Measurements from ENCODE around the gene MAPKAPK3. TPM values are rescaled to one million over a fixed set of nuclear protein-coding genes. Genes with fewer than 3 reads are reported as not detected.

Gene MAPKAPK3
- total RNA-seq, 1 donor from 2014 or later: 24.3 TPM

- DNase-seq (ENCODE audit: low spot score): no peak
Measured at GRCh38 chr3:50608278-50608677, 8.7 kb upstream of the MAPKAPK3 start.

- no peak for DNase-seq (ENCODE audit: low spot score)
Measured at GRCh38 chr3:50609071-50609762, 7.7 kb upstream of the MAPKAPK3 start.

DNA sequence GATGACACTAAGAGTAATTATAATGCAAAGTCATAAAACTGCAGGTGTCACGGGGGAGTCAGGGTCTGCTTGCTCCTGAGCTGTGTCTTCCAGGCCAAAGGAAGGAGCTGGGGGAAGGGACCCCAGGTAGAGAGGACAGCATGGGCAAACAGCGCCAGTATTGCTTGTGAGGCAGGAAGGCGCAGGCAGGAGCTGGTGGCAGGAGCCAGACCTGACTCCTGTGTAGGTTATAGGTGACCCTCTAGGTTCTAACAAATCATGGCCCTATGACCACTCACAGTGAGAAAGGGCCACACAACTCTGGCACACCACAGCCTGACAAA lies 7.2 kb upstream of the MAPKAPK3 start:
- DNase-seq (ENCODE audit: low spot score): no peak

DNA sequence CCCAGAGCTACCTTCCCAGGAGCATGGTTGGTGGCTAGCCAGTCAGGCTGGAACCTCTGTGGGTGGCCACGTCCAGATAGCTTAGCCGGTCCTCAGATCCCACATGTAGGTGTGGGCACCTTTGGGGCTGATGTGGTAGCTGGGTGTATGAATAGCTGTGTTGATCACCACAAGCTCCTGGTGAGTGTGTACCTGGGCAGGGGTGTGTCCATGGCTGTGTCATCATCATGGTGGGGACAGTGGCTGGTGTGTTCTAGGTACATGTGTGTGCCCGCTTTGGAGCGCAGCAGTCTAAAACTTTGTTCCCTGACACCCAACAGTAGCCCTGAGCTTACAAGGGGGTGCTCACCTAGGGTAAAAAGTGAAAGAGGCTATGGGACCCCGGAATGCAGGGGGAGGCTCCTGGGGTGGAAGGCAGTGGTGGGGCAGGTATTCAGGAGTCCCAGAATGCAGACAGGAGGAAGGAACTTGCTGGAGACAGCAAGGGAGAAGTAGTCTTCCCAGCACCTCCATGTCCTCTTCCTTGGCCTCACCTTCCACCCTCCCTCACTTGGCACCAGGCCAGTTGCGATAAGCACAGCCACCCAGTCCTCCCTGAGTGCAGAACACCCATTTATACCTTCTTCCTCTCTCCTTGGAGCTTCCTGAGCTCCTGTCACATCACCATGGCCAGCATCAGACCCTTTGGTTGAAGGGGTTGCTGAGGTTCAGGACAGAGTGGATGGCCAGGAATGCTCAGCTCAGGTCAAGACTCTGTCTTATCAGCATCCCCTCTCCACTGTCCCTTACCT lies 6.6 kb upstream of the MAPKAPK3 start:
- peak; percentile 38 for DNase-seq (ENCODE audit: low spot score)

GRCh38 chr3:50610992-50611463 lies 5.9 kb upstream of the MAPKAPK3 start:
- DNase-seq (ENCODE audit: low spot score): no peak

DNA sequence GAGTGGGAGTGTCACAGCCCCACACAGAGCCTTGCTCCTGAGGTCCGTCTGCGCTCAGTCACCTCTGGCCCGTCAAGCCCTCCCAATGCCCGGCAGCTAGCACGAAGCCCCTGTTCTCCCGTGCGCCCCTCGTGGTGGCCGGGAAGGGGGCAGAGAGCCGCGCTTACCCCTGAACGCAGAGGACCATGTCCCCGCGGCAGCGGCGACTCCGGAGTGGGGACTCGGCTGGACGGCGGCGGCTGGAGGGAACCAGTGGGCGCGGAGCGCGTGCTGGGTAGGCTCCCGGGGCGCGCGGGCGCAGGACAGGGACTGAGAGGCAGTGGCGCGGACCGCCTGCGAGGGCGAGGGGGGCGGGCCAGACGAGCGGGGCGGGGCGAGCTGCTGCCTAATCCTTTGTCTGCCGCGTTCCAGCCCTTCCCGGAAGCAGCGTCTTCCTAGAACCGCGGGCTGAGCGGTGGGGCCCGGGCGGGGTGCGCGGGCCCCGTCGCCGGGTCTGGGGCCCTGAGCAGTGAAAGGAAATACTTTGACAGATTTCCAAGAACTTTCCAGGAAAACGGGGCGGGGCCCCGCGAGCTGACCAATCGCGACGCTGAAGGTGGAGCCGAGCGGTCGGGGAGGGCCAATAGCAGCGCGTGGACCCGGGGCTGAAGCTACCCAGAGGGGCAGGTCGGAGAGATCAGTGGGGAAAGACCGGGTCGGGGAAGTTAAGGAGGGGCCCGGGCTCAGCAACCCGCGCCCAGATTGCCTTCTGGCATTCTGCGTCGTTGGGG lies 5.3 kb upstream of the MAPKAPK3 start, which contains the start of gene CISH:
Gene CISH, minus strand, starts transcription at position 311 of the 770 bp plus-strand sequence. Its CDS starts 124 bp downstream, at position 187.
- DNase-seq (ENCODE audit: low spot score): peak; percentile 100

- DNase-seq (ENCODE audit: low spot score): peak; percentile 86
Measured at GRCh38 chr3:50612234-50612882, 4.6 kb upstream of the MAPKAPK3 start.

DNA sequence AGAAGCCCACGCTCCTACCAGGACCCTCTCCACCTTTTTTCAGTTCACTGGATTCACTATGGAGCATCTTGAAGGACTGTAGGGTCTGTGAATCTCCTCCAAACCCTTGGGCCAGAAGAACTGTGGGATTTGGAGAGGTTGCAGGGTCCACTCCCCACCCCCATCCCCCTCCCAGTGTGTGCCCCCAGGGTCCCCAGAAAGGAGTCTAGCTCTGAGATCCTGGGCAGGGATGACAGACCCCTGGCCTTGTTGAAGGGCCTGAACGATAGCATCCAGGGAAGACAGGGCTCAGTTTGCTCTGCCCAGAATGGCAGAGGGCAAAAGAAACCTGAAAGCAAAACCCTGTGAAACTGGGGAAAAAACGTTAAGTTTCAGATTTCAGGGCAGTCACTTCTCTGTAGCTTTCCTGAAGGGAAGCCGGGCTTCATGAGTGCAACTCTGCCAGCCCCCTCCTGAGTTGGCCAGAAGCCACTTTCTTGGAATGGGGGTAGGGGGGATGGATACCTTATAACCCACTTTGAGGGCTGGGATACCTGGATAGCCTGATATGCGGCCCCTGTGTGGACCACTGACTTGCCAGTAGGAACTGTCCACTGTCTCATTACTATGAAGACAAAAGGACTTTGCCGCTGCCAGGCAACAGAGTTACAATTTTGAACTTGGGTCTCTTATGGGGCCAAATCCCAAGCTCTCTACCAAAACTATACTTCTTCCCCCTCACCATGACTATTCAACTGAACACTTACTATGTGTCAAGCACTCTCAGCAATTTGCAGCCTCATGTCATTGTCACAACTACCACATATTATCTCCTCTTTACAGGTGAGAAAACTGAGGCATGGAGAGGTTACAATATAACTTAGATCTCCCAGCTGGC lies 3.7 kb upstream of the MAPKAPK3 start:
- no peak for DNase-seq (ENCODE audit: low spot score)

DNA sequence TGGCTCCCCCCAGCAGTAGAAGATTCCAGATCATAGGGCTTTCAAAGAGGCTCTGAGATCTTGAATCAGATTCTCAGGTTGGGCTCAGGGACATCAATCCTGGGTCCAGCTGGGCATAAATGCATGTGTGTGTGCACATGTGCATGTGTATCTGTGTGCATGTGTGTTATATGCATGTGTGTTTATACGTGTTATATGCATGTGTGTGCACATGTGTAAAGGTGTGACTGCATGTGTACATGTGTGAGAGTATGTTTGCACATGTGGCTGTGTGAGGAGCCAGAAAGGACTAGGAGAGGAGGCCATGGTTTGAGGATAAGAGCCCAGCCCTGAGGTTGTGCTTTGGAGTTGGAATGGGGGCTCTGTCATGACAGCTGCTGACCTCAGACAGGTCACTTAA lies 1.8 kb upstream of the MAPKAPK3 start:
- DNase-seq (ENCODE audit: low spot score): no peak

GRCh38 chr3:50616003-50616769 lies 765 bp upstream of the MAPKAPK3 start:
- DNase-seq (ENCODE audit: low spot score): peak; percentile 90

DNA sequence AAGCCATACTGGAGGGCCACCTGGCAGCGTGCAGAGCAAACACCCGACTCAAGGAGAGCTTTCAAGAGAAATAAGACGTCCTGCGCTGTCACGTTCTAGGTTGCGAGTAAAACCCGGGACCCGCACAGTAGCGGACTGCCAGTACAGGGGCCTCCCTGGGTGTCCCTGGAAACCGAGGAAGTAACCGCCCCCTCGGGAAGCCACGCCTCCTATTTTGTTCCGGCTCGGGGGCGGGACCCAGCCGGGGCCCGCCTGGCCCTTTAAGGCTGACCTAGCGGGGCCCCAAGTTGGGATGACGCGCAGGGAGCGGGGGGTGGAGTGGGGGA lies 218 bp upstream of the MAPKAPK3 start:
- DNase-seq (ENCODE audit: low spot score): peak; percentile 95

DNA sequence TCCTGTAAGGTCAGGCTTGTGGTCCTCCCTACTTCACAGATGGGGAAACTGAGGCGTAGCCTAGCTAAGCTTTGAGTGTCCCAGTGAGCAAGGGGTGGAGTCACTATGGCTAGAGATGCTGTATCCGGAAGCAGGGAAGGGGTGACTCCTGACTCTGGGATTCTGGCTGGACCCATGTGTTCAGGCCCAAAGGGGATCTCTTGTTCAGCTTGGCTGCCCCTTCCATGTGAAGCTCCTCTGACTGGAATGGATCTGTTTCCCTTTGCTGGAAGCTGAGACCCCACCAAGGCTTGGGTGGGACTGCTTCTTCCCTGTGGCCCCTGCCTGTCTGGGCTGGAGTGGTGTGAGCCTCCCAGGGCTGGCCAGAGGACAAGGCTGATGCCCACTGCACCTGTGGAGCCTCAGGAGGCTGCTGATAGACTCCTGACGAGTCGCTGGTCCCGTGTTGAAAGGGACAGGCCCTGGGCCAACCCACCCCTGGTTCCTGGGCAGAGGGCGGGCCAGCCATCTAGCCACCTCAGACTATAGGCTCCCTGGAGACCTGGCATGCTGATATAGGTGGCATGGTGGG lies 1.0 kb downstream of the MAPKAPK3 start:
- DNase-seq (ENCODE audit: low spot score): peak; percentile 12

DNA sequence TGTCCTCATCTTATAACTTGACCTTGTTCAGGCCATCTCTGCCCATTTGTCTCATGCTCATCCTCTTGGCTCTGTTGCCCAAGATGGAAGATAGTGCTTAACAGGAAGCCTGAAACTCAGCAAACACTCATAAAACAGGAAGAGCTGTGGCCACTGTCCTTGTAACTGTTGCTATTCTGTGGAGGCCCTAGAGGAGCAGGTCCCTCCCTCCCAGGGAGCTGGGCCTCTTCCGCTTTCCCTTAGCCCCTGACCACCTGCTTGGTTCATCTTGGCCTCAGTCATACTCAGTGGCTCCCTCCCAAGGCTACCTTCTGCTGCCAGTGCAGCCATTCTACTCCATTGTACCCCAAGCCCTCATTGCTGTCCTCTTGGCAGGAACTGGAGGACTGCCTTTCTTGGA lies 3.5 kb downstream of the MAPKAPK3 start:
- DNase-seq (ENCODE audit: low spot score): peak; percentile 32

GRCh38 chr3:50620820-50621219 lies 3.9 kb downstream of the MAPKAPK3 start:
- DNase-seq (ENCODE audit: low spot score): no peak

DNA sequence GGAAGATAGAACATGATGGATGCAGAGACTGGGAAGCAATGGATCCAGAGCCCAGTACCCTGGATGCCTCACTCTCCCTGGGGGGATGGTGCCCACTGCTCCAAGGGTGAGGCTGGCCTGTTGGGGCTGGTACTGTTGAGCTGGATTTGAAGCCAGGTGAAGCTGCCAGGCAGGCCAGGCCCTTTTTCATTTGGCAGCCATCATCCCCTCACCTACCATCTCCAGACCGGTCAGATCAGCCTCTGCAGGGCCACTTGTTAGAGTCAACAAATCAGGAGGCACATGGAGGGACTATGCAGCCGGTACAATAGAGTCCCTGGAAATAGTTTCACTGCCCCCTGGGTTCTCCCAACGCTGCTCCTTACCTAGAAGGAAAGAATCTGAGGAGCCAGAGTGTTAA lies 5.9 kb downstream of the MAPKAPK3 start:
- no peak for DNase-seq (ENCODE audit: low spot score)

DNA sequence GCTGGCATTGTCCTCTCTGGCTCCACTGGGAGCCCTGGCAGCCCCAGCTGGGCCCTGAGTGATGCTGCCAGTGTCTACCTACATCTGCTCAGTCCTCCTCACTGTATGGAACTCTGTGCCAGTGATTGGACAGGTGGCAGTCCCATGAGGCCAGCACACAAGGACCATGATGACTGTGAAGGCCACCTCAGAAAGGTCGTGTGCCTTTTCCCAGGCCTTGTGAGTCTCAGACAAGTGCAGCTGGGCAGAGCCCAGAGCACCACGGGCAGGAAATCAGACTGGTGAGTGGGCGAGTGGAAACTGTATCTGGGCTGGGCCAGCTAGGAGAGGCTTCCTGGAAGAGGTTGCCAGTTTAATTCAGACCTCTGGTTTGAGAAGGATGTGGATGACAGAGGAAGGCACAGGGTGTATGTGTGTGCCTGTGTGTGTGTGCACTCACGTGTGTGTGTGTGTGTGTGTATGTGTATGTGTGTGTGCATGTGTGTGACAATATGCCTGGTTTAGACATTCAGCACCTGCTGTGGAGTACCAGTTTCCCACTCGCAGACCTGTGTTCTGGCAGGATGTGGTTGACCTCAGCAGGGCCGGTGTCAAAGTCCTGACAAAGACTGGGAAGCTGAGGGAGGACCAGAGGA lies 7.0 kb downstream of the MAPKAPK3 start:
- no peak for DNase-seq (ENCODE audit: low spot score)

DNA sequence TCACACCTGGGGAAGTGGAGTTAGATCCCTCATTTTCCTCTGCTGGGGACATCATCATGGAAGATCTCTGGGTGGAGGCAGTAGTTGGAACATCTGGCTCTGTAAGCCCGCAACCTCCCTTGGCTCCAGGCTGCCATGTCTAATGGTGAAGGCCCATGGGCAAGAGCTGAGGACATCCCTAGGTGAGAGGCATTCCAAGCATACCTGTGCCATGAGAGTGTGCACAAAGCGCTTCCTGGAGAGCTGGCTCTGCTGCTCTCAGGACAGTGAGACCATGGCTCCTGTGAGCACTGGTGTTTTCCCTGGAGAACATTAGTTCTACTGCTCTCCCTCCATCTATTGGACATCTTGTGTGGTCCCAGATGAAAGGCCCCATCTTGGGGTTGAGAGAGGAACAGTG lies 7.7 kb downstream of the MAPKAPK3 start:
- peak; percentile 23 for DNase-seq (ENCODE audit: low spot score)

DNA sequence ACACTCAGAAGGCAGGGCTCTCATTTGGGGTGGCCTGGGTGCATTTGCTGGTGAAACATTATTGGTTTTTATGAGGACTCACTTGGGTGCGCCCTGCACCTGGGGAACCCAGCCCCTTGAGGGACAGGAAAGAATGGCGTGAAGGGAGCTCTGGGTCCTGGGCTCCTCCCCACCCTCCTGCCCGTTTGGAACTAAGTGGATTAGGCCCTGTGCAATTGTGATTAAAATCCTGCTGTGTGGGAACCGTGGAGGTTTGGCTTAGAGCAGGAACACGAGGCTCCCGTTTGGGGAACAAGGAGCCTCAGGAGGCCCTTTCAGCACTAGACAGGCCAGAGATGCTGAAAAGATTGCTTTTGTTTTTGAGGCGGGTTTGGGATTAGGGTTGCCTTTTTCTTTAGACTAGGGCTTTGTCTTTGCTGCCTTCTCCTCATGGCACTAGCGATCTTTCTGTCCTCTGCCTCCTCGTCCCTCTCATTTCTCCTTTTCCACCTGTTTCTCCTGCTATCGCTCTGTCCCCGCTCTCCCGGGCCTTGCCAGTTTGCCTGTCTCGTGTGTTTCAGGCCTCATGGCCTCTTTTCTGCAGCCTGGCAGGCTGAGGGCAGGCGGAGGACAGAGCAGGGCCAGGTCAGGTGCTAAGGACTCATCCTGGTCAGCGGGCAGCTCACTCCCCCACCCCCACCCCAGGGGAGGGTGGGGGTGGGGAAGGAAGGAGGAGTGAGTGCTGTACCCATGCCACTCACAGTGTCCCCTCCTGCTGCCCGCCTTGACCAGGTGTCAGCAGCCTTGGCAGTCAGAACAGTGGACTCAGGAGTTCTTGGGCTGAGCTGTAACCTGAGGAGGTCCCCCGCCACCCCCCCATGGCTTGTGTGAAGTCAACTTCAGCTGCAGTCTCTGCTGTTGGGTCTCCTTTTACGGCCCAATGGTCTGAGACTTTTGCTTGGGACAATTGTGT lies 8.6 kb downstream of the MAPKAPK3 start:
- no peak for DNase-seq (ENCODE audit: low spot score)

Data from umbilical cord (tissue), 2 donors.